GM18861 (cell line): ENCODE data around the gene PDE6C.

Source experiments
- ATAC-seq: cut with Tn5 transposase; IDR thresholded peaks from one replicate; pipeline ENCODE4 v1.9.1; 2021; ENCODE audit not compliant: unreplicated experiment

The PDE6C gene

DNA sequence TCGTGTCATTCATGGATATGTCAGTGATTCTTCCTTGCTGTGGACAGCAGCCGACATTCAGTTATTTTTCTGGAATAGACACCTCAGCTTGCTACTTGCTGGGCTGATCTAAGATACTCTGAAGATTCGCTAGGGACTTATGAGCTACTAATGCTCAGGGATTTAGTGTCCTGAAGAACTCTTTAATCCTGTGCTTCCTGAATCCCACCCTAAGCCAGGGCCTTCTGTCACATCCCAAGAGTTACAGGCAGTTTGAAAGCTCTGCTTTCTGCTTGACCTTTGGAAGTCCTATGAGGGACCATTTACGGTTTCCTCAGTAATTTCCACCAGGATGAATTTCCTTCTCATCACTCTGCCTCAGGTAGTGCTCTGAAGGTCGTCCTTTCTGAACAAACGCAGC is at the start of gene PDE6C:
Gene PDE6C (plus strand): TSS at position 227 of the 400 bp plus-strand sequence. CDS start 189 bp downstream, outside the sequence.
- no peak for ATAC-seq

DNA sequence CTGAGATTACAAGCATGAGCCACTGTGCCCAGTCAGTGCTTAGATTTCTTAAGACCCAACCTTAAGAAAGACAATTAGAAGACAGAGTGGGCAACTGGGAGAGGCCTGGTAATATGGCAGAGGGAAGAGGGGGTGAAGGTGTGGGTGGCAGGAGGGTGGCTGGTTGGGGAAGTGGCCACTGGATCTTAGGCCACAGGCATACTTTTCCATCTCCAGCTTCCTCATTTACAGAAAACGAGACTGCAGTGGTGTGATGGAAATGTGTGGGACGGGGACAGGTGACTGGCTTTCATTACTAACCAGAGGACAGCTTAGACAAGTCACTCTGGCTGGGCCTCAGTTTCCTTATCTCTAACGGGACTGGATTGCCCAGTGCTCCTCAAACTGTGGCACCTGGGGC is 46.9 kb upstream of the PDE6C start:
- ATAC-seq: no peak

DNA sequence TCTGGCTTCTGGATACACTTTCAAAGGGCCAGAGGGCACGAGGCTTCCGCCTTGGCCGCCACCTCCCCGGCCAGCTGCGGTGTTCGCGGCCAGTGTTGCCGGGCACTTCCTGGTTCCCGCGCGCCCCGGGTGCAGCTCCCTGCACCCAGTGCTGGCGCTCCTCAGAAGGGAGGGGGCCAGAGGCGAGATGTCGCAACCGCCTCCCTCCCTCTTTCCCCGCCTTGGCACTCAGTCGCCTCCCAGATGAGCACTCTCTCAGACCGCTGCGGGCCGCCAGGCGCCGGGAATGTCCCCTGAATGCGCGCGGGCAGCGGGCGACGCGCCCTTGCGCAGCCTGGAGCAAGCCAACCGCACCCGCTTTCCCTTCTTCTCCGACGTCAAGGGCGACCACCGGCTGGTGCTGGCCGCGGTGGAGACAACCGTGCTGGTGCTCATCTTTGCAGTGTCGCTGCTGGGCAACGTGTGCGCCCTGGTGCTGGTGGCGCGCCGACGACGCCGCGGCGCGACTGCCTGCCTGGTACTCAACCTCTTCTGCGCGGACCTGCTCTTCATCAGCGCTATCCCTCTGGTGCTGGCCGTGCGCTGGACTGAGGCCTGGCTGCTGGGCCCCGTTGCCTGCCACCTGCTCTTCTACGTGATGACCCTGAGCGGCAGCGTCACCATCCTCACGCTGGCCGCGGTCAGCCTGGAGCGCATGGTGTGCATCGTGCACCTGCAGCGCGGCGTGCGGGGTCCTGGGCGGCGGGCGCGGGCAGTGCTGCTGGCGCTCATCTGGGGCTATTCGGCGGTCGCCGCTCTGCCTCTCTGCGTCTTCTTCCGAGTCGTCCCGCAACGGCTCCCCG is 45.7 kb upstream of the PDE6C start, which contains the start of gene FFAR4:
Gene FFAR4 (plus strand): TSS at position 231 of the 842 bp plus-strand sequence. CDS start 56 bp downstream, at position 287.
- ATAC-seq: no peak

DNA sequence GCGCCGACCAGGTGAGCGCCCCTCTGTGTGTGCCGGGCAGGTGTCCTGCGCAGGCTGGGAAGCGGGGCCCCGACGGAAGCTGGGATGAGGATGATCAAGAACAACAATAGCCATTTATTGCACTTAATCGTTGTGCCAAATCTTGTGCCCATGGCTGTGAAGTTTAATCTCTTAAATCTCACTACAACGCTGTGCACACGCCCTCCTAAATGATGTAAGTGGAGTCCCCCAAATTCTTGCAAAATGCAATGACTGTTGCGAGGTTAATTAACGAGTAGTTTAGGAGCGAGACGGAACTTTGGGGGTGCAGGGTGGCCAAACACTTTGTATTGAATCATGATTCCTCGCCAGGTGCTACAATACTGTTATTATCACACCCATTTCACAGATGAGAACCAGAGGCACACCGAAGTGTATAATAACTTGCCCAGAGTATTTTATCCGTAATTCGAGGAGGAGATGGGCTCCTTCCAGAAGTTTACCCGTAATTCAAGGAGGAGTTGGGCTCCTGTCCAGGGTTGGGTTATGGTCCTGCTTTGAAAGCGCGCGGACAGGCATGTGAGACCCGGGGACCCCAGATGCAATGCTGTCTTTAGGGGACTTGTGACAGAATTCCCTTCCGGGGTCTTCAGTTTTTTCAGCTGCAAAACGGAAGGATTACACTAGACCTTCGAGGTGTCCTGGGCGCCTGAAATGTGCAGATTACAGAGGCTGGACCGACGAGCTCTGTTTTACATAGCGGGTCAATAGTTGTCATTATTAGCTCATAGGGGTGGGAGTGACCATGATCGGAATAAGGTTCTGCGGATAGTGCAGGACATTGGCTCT is 44.8 kb upstream of the PDE6C start:
- ATAC-seq: no peak

DNA sequence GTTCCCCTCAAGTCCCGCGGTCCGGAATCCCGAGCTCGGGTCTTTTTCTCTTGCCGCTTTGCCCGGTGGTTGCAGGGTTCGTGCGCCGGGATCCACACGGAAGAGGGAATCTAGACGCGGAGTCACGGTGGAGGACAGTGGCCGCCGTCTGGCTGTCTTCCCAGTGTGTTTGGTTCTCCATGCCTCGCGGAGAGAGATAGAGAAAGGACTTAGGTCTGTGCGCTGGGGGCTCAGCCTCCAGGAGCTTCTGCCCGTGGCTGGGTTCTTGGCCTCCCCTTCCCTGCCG is 44.3 kb upstream of the PDE6C start:
- ATAC-seq: no peak

DNA sequence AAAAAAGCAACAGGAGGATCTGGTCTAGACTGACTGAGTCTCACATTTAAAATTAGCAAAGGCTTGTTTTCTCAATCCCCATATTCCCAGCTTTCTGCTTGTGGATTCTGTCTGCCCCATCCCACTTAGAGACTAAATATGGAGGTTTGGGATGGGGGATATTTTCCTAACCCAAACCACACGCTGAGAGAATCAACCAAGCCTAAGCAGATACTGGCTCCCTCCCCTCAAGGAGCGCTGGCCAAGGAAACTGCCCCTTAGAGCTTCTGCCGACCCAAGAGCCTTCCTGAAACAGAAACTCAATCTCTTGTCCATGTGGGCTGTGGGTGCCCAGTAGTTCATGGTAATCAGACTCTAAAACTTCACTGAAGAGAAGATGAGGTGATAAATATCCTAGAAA is 42.0 kb upstream of the PDE6C start:
- no peak for ATAC-seq

DNA sequence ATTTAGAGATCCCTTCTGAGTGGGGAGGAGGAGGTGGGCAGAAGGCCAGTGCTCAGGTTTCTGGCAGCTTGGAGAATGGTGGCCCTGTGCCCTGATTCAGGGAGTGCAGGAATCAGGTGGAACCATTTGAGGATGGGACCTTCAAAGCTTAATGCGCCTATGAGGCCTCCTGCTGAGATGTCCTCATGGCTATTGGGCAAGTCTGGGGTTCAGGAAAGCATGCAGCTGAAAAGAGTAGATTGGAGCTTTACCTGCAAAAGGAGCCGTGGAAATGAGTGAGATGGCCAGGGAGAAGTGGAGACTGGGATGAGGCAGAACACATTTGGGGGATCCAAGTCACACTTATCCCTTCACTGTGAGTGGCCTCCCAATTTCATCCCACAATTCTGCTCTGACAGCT is 39.7 kb upstream of the PDE6C start:
- no peak for ATAC-seq

DNA sequence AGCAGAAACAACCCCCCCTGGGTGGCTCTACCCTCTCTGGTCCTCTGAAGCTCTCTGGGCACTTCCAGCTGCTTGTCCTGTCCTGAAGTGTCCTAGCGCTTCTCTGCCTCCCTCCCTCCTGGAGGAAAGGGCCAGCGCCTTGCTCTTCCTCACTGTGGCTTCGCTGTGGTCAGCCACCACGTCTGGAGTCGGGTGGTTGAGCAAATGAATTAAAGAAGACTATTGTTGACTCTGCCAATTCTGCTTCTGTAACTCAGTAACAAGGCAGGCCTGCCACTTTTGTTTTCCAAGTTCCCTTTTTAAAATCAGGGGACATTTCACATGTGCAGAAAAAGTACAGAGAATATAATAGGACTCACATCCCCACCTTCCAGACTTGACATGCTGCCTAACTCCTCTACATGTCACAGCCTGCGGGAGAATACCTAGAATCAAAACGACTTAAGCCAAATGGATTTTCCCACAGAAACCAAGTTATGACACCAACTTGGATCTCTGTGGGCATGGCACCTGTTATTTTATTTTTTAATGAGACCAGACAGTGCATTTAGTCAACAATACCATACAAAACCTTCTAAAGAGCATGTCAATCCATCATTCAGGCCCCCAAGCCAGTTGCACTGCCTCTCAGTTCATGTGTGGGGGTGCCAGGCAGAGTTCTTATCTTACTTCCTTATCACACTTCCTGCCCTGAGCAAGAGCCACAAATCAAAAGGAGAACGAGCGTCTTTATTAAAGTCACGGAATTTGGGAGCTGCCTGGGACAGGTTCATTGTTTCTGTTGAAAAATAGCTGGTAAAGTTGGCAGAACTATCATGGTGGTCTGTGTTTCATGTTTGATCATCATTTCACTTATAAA is 39.1 kb upstream of the PDE6C start:
- ATAC-seq: no peak

DNA sequence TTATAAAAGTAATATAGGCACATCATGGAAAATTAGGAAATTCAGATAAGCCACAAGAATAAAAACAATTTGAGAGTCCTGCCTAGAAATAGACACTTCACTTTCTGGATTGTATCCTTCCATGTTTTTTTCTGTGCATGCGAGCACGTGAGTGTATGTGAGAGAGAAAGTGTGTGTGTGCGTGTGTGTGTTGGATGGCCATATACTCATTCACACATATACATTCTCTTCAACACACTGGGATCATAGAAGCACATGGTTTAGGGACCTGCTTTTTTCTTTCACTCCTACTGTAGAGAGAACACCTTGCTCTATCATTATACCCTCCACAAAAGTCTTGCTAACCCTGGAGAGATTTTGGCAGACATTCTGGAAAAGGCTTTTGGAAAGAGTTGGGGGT is 38.4 kb upstream of the PDE6C start:
- no peak for ATAC-seq

DNA sequence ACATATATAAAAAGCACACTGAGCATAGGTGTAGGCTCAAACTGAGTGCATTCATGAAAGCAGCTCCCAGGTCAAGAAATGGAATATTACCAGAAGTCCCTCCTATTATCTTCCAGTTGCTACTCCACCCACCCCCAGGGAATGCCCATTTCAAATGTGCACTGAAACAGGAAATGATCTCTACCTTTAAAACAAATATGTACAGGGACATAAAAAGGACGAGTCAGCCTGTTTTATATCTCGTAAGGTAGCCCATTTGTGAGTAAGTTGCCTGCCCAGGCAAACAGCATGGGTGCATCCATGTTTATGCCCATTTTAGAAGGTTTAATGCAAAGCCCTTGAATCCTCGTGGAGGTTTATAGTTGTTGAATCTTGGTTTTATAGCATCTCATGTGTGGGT is 35.4 kb upstream of the PDE6C start:
- no peak for ATAC-seq

DNA sequence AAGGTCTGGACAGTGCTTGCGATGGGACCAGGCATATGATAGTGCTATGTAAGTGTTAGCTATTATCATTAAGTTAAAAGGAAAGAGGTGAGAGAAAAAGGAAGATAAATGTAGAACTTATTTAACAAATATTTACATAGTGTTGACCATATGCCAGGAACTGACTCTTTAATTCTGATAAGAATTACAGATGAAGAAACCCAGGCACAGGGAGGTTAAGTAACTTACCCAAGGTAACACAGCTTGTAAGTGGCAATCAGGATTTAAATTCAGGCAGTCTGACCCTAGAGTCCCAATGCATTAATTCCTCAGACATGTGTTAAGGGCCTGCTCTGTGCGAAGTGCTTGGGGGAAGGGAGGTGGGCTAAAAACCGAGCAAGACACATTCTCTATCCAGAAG is 34.8 kb upstream of the PDE6C start:
- ATAC-seq: no peak

DNA sequence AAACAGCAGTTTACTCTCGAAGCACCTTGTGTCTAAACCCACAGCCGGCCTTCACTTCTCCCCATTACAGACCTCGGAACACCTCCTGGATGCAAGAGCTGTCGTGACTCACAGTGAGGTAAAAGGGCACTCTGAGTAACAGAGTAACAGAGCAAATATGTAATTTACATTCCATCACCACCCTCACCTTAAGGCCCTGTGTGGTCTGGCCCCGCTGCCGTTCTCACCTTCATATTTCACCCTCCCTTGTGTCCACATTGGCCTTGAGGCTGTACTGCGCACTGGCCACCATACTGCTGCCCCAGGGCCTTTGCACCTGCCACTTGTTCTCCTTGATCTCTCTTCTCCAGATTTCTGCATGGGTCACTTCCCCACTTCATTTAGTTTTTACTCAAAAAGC is 33.2 kb upstream of the PDE6C start:
- no peak for ATAC-seq

DNA sequence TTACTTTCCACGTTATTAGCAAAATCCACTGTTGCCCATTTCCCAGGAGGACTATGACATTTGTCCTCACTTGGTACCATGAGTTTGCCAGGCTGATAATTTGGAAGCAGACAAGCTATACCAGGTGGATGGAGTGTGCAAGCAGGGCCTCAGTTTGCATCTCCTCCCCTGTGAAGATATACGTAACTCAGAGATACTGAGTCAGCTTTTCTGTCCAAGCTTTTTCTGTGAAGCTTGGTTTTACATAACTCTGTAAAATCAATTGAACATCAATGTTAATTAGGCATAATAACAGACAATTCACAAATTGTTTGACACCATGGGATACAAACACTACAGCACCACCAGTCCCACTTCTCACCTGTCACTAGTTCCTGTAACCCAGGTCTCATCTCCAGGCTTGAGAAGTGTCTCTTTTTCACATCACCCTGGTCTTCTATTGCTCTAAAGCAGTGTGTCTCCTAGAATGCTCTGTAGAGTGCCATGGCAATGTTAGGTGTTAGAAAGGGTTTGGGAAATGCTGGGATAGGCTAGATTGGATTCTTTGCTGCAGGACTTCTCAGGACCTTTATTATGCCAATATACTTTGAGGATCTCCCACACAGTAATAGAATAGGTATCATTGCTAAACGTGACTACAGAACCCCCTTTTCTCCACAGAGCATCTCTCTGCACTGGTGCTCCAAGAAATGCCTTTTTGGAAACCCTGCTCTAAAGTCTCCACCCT is 32.2 kb upstream of the PDE6C start:
- ATAC-seq: no peak

DNA sequence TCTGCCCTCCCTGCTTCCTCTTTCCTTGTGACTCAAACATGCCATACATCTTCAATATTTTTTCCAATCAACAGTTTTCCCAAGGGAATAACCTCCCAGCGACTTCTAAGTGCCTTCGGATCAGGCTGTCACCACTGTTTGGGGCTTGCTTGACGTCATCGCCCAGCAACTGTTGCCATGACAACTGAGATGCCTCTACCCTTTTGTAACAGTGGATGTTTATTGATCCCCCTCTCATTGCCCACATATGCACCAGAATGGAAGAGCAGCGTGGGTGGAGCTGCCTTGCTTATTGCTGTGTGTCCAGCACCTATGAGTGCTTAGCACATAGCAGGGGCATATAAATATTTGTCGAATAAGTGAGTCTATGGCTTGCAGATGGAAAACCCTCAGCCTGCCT is 31.5 kb upstream of the PDE6C start:
- no peak for ATAC-seq

DNA sequence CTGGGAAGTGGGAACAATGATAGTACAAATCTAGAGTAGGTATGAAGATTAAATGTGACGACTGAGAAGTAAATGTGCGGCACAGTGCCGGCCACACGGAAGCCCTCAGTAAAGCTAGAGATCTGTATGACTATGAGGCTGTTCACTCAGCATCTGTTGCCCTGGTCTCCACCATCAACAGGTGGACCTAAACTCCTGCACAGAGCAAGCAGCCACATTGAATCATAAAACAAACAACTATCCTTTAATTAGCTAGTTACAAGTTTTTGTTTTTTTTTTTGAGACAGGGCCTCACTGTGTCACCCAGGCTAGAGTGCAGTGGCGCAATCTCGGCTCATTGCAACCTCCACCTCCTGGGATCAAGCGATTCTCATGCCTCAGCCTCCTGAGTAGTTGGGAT is 27.9 kb upstream of the PDE6C start:
- ATAC-seq: no peak

DNA sequence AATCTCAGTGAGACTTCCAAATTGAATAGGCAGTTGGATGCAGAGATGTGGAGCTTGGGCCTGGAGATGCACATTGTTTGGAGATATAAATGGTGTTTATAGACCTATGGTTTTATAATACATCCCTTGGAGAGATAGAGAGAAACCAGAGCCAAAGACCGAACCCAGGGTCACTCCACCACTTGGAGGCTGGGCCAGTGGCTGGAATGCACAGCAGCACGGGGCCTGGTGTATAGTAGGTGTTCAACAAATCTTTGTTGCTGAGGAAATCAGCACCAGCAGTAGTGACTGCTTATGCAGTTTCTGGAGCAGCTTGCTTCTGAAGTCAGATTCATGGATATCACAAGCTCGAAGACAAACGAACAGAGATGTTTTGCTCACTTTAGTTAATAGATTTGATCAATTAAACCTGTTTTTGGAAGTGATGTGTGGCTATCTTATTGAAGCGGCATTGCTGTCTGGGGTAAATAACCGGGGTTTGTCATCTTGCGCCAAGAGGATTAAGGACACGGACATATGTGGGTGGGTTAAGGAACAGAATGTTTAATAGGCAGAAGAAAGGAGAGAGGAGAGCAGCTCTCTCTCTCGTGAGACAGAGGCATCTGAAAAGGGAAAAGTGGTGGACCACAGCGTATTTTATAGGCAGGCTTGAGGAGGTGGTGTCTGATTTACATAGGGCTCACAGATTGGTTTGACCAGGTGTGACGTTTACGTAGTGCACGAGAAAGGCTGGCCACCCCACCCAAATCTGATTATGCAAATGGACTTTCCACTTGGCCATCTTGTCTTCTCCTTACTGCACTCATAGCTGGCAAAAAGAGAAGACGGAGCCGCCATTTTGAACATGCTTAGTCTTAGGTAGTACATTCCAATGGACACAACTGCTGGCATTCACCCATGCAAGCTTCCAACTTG is 22.4 kb upstream of the PDE6C start:
- ATAC-seq: no peak

DNA sequence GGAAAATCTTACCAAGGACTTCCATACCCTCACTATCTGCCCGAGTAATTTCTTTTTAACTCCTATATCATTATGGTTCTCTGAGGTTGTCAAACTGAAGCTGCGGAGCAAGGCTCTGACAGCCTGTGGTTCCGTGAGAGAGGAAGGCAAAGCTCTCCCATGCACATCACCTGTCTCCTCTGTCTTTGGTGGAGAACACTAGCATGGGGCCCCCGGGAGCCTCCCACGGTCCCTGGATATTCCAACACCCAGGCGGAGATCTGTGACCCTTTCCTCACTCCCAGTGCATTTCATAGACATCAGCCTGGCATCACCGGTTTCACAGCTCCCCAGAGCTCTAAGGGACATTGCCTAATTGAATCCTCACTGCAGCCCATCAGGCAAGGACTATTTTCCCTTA is 21.7 kb upstream of the PDE6C start:
- no peak for ATAC-seq

DNA sequence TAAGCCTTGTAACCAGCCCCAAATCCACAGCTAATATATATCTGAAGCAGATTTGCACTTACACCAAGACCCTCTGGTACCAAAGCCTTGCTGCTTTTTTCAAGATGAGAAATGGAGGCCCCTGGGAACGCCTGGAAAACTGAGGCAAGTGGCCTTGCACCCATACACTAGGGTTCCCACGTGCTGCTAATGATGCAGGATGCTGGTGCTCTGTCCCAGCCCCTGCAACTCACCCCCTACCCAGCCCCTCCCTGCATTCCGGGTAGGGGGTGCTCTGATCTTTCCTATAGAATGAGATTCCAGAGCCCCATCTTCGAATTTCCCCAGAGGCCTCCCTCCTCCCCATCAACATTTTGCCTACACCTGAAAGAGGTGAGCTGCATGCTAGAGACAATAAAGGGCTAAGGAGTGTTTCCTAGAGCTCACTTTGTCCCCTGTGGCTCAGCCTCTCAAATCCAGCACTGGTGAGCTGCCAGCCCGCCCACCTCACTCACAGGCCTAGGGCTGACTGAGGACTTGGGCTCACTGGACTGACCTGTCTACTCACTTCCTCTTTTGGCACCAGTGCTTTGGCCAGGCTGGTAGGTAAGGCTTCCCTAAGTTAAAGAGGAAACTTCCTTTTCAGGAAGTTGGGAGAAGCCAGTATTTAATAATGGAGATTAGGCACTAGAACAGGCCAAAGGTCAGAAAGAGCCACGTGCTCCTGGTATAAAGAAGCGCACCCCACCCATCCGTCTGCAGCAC is 21.1 kb upstream of the PDE6C start:
- ATAC-seq: no peak

DNA sequence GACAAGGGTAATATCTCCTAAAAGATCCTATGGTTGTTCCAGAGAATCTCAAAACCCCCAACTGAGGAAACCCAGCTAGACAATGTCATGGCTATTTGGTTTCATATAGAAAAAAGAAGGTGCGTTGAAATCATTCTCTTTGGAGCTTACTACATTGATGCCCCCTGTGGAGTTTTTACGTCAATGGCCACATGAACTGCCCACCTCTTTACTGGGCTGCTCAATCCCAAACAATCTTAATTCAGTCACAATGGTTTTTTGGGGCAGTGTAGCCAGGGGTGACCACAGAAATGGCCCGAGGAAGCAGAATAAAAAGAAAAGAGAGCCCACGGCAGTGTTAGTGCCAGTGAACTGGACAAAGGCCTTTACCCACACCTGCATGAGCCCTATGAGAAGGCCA is 19.1 kb upstream of the PDE6C start:
- no peak for ATAC-seq
